ENCODE measurements around the gene EIF1AD.
"Not testable (repeated sequence)": the region's sequence is repeated elsewhere in the genome, so short reads cannot be mapped to it uniquely, and the experiment has no call there.

The EIF1AD gene

GRCh38 chr11:66020618-66021357, 18.8 kb upstream of the EIF1AD start:
- DNase-seq = no peak

- no peak for DNase-seq
Measured at GRCh38 chr11:66020212-66020611, 18.3 kb upstream of the EIF1AD start.

GRCh38 chr11:66017321-66017720, 15.4 kb upstream of the EIF1AD start:
- no peak for DNase-seq

DNA sequence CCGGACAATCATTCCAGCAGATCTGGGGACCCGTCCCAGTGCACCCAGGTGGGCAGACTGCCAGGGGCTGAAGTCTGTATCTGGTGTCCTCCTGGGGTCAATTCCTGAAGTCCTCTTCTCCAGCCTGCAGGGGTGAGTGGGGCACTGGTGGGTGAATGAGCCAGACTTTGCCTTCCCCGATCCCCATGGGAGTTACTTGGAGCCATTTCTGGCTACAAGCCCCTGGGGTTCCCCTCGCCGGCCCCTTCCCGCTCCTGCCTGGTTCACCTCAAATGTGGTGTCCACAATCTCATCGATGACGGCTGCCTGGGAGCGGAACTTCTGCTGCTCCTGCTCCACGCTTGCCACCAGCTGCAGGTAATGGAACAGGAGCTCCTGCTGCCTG, 14.8 kb upstream of the EIF1AD start:
- no peak for DNase-seq

DNA sequence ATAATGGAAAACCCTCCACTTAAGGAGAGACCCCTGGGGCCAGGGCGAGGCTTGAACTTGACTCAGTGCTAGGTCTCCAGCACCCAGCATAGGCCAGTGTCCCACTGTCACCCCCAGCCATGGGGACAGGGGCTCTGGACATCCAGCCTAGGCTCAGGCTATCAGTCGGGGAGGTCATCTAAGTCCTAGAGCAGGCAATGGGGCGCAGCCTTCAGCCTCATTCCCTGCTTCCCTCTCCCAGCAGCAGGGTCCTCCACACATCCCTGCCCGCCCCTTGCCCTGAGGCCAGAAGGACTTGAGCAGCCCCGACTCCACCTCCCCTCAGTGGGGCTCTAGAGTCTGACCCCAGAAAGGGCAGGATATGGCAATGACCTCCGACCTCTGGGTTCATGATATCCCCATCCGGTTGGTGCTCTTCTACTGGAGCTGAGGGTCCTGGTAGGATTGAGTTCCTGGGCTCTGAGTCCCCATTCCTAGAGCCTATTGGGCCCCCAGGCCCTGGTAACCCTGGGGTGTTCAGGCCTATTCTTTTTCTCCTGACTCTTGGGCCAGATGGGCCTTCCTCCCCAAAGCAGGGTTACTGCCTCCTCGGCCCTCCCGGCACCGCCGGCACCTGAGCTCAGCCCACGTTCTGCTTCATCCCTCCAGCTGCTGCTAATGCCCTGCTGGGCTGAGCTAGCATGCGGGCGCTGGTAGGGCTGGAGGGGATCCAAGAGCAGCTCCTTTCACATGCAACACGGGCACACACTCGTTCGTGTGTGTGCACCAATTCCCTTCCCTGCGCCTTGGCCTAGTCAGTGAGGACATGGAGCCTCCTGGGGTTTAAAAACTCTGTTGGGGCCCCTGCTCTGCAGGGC, 14.2 kb upstream of the EIF1AD start:
- no peak for DNase-seq

GRCh38 chr11:66015454-66015881, 13.5 kb upstream of the EIF1AD start:
- no peak for DNase-seq

DNA sequence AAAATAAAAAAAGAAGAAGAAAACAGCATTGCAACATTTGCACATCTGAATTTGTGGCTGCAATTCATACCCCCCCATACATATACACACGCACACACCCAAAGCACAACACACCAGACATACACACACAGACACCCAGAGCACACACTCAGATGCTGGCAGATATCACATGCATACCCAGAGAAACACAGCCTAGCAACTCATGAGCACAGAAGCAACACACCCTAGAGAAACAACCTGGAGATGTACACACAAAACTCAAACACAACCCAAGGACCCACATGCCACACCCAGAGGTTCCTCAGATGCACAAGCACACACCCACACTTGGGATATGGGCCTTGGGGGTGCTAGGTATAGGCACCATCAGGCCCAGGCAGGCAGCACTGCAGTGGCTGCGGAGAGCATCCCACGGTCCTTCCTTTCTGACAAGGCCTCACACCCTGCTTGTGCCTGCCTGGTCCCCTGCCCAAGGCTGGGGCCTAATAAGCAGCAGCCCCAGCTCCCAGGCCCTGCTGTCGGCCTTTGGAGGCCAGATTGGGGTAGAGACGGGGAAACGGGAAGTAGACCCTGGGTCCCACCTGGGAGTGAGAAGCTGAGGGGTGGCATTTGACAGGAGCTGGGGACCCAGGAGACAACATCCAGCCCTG, 13.0 kb upstream of the EIF1AD start:
- no peak for DNase-seq

- DNase-seq = no peak
Measured at GRCh38 chr11:66013762-66014100, 11.8 kb upstream of the EIF1AD start.

DNA sequence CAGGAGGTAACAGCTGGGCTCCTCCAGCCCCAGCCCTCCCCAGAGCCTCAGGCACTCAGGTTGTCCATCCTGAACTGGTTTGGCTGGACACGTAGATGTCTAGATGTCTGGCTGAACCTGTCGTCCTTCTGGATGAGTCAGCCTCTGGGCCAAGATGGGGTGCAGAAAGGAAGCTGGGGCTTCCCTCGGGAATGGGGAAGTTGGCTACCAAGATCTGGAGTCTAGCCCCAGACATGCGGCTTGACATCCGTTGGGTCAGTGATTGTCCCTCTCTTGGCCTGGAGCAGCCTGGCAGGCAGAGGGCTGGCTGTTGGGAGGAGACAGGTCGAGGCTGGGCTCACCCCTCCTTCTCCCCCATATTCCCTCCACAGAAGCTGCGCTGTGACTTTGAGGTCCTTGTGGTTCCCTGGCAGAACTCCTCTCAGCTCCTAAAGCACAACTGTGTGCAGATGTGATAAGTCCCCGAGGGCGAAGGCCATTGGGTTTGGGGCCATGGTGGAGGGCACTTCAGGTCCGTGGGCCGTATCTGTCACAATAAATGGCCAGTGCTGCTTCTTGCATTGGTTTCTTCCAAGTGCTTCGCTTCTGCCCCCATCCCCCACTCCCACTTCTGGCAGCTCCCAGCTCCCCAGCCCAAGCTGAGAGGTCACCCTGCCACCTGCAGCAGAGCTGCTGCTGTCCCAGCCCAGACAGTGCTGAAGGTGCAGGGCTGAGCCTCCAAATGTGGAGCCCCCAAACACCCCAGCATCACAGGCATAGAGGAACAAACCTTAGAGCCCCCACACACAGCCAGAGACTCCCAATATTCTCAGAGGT, 11.2 kb upstream of the EIF1AD start:
- DNase-seq = no peak

GRCh38 chr11:66012371-66012945, 10.5 kb upstream of the EIF1AD start:
- no peak for DNase-seq

GRCh38 chr11:66011785-66012303, 9.9 kb upstream of the EIF1AD start, which contains the start of gene CST6:
CST6 (plus strand) TSS chr11:66012008; CDS start chr11:66012045, 37 bp downstream.
- DNase-seq = no peak

- no peak for DNase-seq
Measured at GRCh38 chr11:66011239-66011784, 9.4 kb upstream of the EIF1AD start.

- not testable (repeated sequence) for DNase-seq
Measured at GRCh38 chr11:66010036-66010435, 8.1 kb upstream of the EIF1AD start.

DNA sequence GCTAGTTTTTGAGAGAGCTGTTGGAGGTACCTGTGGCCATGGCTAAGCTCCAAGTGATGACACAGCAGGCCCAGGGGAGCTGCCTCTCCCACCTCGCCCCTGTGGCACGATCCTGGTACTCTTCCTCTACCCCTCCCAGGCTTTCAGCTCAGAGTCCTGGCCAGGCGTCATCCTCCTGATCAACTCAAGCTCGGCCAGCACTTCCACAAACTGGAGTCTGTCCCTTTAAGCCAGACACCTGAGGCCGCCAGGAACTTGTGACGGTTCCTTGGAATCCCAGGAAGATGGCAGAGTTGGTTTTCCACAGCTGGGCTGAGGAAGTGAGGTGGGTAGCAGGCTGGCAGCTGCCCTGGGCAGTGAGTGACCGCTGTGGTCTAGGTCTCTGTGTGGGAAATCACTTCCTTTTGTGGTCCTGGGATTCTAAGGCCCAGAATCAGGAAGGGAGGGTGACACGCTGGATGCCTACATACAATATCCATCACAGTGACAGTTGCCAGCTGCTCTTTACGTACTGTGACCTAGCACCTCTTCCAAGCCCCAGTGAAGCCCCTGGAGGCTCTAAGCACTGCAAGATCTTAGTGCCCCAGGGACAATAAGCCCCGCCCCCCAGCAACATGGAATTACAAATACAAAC, 6.6 kb upstream of the EIF1AD start:
- DNase-seq = no peak

GRCh38 chr11:66008095-66008467, 6.1 kb upstream of the EIF1AD start:
- no peak for DNase-seq

DNA sequence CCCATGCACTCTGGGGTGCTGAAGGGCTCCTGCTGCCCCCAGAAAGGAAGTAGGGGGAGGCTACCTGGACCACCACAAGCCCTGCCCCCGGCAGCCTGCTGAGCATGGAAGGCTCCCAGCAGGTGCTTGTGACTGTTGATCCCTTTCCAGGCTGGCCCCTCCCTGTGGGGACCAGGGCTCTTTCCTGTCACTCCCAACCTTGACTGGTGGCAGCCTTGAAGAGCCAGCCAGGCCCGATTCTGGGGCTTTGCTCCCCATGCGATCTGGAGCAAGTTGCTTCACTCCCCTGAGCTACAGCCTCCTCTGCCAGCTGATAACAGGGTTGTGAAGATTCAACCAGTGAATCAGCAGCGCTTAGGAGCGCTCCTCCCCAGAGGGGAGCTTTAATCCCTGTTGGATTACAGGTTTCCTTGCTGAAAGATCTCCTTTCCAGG, 5.3 kb upstream of the EIF1AD start:
- DNase-seq = no peak

DNA sequence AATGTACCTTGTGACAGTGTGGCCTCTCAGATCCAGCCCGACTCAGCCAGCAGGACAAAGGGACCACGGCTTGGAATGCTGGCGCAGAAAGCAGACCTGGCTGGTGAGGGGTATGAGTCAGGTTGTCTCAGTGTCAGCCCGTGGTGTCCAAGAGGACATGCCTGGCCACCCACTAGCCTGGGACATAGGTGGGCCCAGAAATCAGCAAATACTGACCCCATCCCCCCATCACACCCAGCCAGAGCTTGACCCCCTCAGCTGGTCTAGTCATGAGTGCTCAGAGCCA, 4.9 kb upstream of the EIF1AD start:
- DNase-seq = no peak

DNA sequence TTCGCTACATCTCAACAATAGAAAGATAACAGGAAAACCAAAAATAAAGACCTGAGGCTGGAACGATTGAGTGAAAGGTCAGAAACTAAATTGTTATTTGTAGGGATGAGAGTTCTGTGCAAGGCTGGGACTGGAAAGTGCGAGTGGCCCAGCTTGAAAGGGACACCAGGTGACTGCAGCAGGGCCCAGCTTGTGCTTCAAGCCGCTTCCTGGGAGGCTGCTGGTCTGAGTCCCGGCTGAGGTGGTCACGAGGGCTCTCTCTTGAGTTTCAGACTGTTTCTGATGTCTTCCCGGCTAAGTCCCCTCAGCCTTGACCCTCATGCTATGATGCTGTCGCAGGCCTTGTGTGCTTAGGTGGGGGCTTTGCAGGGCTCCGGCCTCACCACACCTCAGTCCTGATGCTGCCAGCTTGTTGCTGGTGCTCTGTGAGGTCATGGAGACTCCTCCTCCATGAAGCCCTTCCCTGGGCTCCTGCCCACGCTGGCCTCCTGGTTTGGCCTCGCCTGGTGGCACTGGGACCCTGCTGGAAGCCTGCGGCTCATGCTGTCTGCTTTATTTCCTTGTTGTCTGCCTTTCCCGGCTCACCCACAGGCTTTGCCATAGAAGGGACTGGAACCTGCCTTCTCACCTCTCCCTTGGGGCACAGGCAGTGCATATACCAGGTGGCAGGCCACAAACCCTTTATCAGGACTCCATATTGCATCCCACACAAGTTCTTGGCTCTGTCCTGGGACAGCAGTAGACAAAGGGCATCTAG, 4.4 kb upstream of the EIF1AD start:
- DNase-seq = no peak

DNA sequence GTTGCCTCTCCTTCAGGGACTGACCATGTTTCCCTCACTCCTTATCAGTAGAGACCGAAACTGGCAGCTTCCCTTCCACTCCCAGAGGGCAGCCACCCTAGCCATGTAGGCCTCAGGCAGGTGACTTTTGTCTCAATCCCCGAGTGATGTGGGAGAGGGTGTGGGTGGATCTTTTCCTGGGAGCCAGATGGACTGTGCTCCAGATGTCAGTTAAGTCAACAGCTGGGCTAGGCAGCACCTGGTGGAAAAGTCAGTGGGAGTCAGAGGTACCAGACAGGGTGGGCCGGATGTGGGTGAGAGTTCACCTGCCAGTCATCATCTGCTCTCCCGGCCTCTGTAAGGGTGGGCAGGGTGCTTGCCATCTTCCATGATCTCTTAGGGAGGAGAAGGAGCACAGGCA, 2.2 kb upstream of the EIF1AD start:
- no peak for DNase-seq

DNA sequence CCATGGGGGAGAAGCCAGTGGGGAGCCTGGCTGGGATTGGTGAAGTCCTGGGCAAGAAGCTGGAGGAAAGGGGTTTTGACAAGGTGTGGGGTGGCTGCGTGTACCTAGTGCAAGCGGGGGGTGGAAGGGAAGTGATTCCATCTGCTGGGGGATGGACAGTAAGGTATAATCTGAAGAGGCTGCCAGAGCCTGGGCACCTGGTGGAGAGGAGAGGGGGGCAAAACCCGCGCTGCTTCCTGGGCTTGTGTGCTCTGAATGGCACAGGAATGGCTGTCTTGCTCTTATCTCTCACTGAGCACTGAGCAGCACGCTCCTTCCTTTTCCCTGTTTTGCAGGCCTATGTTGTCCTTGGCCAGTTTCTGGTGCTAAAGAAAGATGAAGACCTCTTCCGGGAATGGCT, 1.3 kb upstream of the EIF1AD start:
- no peak for DNase-seq

- no peak for DNase-seq
Measured at GRCh38 chr11:66002648-66003225, 780 bp upstream of the EIF1AD start.

Data from stimulated activated CD4-positive, alpha-beta T cell treated with anti-CD3 and anti-CD28 coated beads, Interleukin-4, amount 100 ng/mL, for 24 hours (primary cell).